GM20000 (cell line): ENCODE measurements around the gene RUNX1.

ENCODE experiments used
- DNase-seq: peaks from one replicate; pipeline ENCODE4 v3.0.0; 2012; ENCODE audit warnings: low spot score
- TF ChIP-seq, protein P1 (sequence below): IDR thresholded peaks from 2 replicates; pipeline ENCODE4 v1.5.1; 2012; ENCODE audit warnings: mild to moderate bottlenecking, control low read depth; ENCODE audit errors: extremely low read depth, missing control alignments

RUNX1 gene

GRCh38 chr21:35016517-35017188, 32.4 kb downstream of the RUNX1 start:
- no peak for DNase-seq
- TF ChIP-seq, protein P1, sequence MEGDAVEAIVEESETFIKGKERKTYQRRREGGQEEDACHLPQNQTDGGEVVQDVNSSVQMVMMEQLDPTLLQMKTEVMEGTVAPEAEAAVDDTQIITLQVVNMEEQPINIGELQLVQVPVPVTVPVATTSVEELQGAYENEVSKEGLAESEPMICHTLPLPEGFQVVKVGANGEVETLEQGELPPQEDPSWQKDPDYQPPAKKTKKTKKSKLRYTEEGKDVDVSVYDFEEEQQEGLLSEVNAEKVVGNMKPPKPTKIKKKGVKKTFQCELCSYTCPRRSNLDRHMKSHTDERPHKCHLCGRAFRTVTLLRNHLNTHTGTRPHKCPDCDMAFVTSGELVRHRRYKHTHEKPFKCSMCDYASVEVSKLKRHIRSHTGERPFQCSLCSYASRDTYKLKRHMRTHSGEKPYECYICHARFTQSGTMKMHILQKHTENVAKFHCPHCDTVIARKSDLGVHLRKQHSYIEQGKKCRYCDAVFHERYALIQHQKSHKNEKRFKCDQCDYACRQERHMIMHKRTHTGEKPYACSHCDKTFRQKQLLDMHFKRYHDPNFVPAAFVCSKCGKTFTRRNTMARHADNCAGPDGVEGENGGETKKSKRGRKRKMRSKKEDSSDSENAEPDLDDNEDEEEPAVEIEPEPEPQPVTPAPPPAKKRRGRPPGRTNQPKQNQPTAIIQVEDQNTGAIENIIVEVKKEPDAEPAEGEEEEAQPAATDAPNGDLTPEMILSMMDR, result no peak

DNA sequence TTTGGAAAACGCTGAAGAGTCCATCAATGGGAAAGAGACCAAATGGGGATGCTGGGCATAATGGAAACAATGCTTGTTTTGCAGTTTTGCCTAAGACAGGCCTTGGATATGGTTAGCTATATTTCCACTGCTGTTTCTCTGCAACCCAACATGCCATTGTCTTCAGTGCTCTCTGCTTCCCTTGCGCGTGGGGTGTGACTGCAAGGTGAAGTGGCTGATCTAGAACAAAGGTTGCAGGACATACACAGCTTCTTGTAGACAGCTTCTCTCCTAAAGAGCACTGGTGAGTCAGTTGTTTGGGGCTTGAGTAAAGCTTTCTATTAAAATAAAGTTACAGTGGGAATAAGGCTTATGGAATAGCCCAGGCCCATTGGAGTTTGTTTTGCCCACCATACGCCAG, 33.0 kb downstream of the RUNX1 start:
- DNase-seq, result no peak
- TF ChIP-seq, protein P1, result no peak

- TF ChIP-seq, protein P1, result no peak
- no peak for DNase-seq
Observed at GRCh38 chr21:35015435-35016024, 33.6 kb downstream of the RUNX1 start.

GRCh38 chr21:35014302-35015041, 34.6 kb downstream of the RUNX1 start:
- TF ChIP-seq, protein P1, result no peak
- DNase-seq, result no peak

GRCh38 chr21:35011681-35012080, 37.4 kb downstream of the RUNX1 start:
- TF ChIP-seq, protein P1, result no peak
- no peak for DNase-seq

GRCh38 chr21:35010447-35010846, 38.7 kb downstream of the RUNX1 start:
- TF ChIP-seq, protein P1, result no peak

GRCh38 chr21:35007348-35007747, 41.8 kb downstream of the RUNX1 start:
- TF ChIP-seq, protein P1, result no peak
- DNase-seq, result no peak

More at GRCh38 chr21:35010447-35010846, 38.7 kb downstream of the RUNX1 start:
- no peak for DNase-seq
